IMR-90 (cell line): ENCODE data around the gene LNP1. TPM values are rescaled to one million over a fixed set of nuclear protein-coding genes. Genes with fewer than 3 reads are reported as not detected.

Experiments used
- ATAC-seq: fragments of 200-7000 bp; cut with Tn5 transposase; 2 replicates; pipeline ENCODE4 v1.9.1; 2020; ENCODE audit warnings: low read depth, mild to moderate bottlenecking, moderate library complexity
- BruUV-seq: library from RNA; stranded (reverse); fragments of 400-500 nt; replicated peaks from 2 replicates; lab custom pipeline; 2021; lab: Mats Ljungman, UMichigan
- CTCF ChIA-PET: fragments of 300-600 bp; formaldehyde crosslinking; extraction: SDS; loops from one replicate; lab custom pipeline; 2021; ENCODE audit warnings: antibody characterized with exemption; lab: Yijun Ruan, JAX
- POLR2A ChIA-PET: fragments of 300-600 bp; sonication (Branson Sonifier 250); formaldehyde crosslinking; loops from one replicate; lab custom pipeline; 2022; ENCODE audit warnings: antibody characterized with exemption; ENCODE audit not compliant: unreplicated experiment; lab: Charles Lee
- DNase-seq: peaks from one replicate; pipeline ENCODE4 v3.0.0; 2013
- H2AFZ ChIP-seq: replicated peaks from 2 replicates; pipeline ENCODE3; 2013; ENCODE audit warnings: low read length, mild to moderate bottlenecking; ENCODE audit not compliant: poor library complexity
- H2AK5ac ChIP-seq: 2 replicates; pipeline ENCODE4 v1.6.1; 2013; ENCODE audit warnings: low read depth, low read length, inconsistent platforms
- H2AK9ac ChIP-seq: replicated peaks from 2 replicates; pipeline ENCODE3; 2013; ENCODE audit warnings: mild to moderate bottlenecking, low read depth, low read length, moderate library complexity; ENCODE audit not compliant: poor library complexity
- H2BK120ac ChIP-seq: 2 replicates; pipeline ENCODE4 v1.6.1; 2013; ENCODE audit warnings: low read depth, low read length, inconsistent platforms
- H2BK15ac ChIP-seq: 3 replicates; pipeline ENCODE4 v1.6.1; 2013; ENCODE audit warnings: low read depth, low read length, inconsistent platforms
- H2BK20ac ChIP-seq: 2 replicates; pipeline ENCODE4 v1.6.1; 2013; ENCODE audit warnings: low read depth, mild to moderate bottlenecking, inconsistent platforms, low read length, moderate library complexity
- H2BK5ac ChIP-seq: 2 replicates; pipeline ENCODE4 v1.6.1; 2013; ENCODE audit warnings: mild to moderate bottlenecking, low read depth, low read length, inconsistent platforms; ENCODE audit not compliant: poor library complexity, severe bottlenecking
- H3K14ac ChIP-seq: replicated peaks from 2 replicates; pipeline ENCODE4 v1.6.1; 2013; ENCODE audit warnings: low read depth, low read length, inconsistent platforms
- H3K18ac ChIP-seq: 2 replicates; pipeline ENCODE4 v1.6.1; 2013; ENCODE audit warnings: low read depth, low read length, control low read depth
- H3K23ac ChIP-seq: 2 replicates; pipeline ENCODE4 v1.6.1; 2013; ENCODE audit warnings: low read depth, low read length, inconsistent platforms
- H3K27ac ChIP-seq: 2 replicates; pipeline ENCODE4 v1.5.1; 2013; ENCODE audit warnings: mild to moderate bottlenecking, control low read depth, low read length; ENCODE audit not compliant: insufficient read depth
- H3K27me3 ChIP-seq: 2 replicates; pipeline ENCODE4 v1.6.1; 2013; ENCODE audit warnings: low read length; ENCODE audit not compliant: control insufficient read depth, insufficient read depth
- H3K36me3 ChIP-seq: 2 replicates; pipeline ENCODE4 v1.6.1; 2013; ENCODE audit warnings: low read length, mixed read lengths; ENCODE audit not compliant: control insufficient read depth, insufficient read depth
- H3K4ac ChIP-seq: 2 replicates; pipeline ENCODE4 v1.6.1; 2013; ENCODE audit warnings: low read depth, low read length, inconsistent platforms
- H3K4me1 ChIP-seq: 2 replicates; pipeline ENCODE4 v1.6.1; 2013; ENCODE audit warnings: low read length, mixed read lengths; ENCODE audit not compliant: control insufficient read depth, insufficient read depth
- H3K4me2 ChIP-seq: 2 replicates; pipeline ENCODE4 v1.6.1; 2013; ENCODE audit warnings: low read depth, mild to moderate bottlenecking, control low read depth, low read length, moderate library complexity
- H3K4me3 ChIP-seq: 2 replicates; pipeline ENCODE4 v1.5.1; 2013; ENCODE audit warnings: low read depth, mild to moderate bottlenecking, control low read depth, low read length, moderate library complexity; ENCODE audit not compliant: insufficient read depth
- H3K56ac ChIP-seq: 2 replicates; pipeline ENCODE4 v1.6.1; 2013; ENCODE audit warnings: low read length, inconsistent platforms; ENCODE audit not compliant: insufficient read depth; ENCODE audit errors: extremely low read depth
- H3K79me1 ChIP-seq, 2 experiments: 2 replicates each; pipeline ENCODE4 v1.6.1; 2013; ENCODE audit warnings: low read length in 2 of 2, inconsistent platforms in 1 of 2, low read depth in 1 of 2
- H3K9ac ChIP-seq: 2 replicates; pipeline ENCODE4 v1.6.1; 2013; ENCODE audit warnings: low read depth, low read length, control low read depth
- H3K9me1 ChIP-seq: 2 replicates; pipeline ENCODE4 v1.6.1; 2013; ENCODE audit warnings: low read length, inconsistent platforms; ENCODE audit not compliant: insufficient read depth
- H3K9me3 ChIP-seq: 2 replicates; pipeline ENCODE4 v1.6.1; 2013; ENCODE audit warnings: low read length; ENCODE audit not compliant: control insufficient read depth, insufficient read depth
- H4K20me1 ChIP-seq: 2 replicates; pipeline ENCODE4 v1.6.1; 2013; ENCODE audit warnings: low read length, inconsistent platforms; ENCODE audit not compliant: insufficient read depth
- H4K5ac ChIP-seq: 2 replicates; pipeline ENCODE4 v1.6.1; 2013; ENCODE audit warnings: mild to moderate bottlenecking, low read depth, low read length, control low read depth
- H4K8ac ChIP-seq, 2 experiments: 2 replicates each; pipeline ENCODE4 v1.6.1; 2013; ENCODE audit warnings: low read depth in 2 of 2, low read length in 2 of 2, control low read depth in 1 of 2, inconsistent platforms in 1 of 2
- H4K91ac ChIP-seq: 2 replicates; pipeline ENCODE4 v1.6.1; 2013; ENCODE audit warnings: low read depth, low read length, inconsistent platforms; ENCODE audit not compliant: insufficient read depth
- MAFK ChIP-seq: IDR thresholded peaks from 2 replicates; pipeline ENCODE4 v1.6.1; 2012; ENCODE audit warnings: low read depth, low read length, improper control_type of control experiment
- MAZ ChIP-seq: IDR thresholded peaks from 2 replicates; pipeline ENCODE4 v1.6.1; 2012; ENCODE audit warnings: low read depth, mild to moderate bottlenecking, low read length, improper control_type of control experiment, moderate library complexity, borderline replicate concordance
- RAD21 ChIP-seq: IDR thresholded peaks from 2 replicates; pipeline ENCODE4 v1.6.1; 2012; ENCODE audit warnings: low read length, improper control_type of control experiment
- SMC3 ChIP-seq: fragments of 150-350 bp; IDR thresholded peaks from 2 replicates; pipeline ENCODE4 v1.6.1; 2016; ENCODE audit warnings: low read depth, mild to moderate bottlenecking, antibody characterized with exemption, low read length, moderate library complexity
- WGBS, 2 experiments: methylation state at CpG; one replicate each; pipeline versions ENCODE4 v1.1.5 to v1.1.7; 2013; ENCODE audit warnings: missing lambda C conversion rate in 2 of 2; ENCODE audit not compliant: insufficient read length in 1 of 2; ENCODE audit errors: extremely low coverage in 2 of 2; 5-methylcytosine and 5-hydroxymethylcytosine counted together
- dilution Hi-C: fragments of 300-500 bp; cut with HindIII; formaldehyde crosslinking; loops from one replicate; pipeline ENCODE4 v1.14.3; 2018; ENCODE audit warnings: low sequenced_read_pairs; ENCODE audit not compliant: unreplicated experiment
- in situ Hi-C: fragments of 300-500 bp; cut with MboI; formaldehyde crosslinking; loops from 3 replicates; pipeline ENCODE4 v1.14.3; 2019; ENCODE audit warnings: low sequenced_read_pairs, inconsistent platforms, mixed read lengths
- intact Hi-C: fragments of 100-400 bp; cut with micrococcal nuclease; formaldehyde crosslinking; loops from 2 replicates; pipeline ENCODE4 v1.10.0; 2022
- polyA plus RNA-seq, 3 experiments: library from polyadenylated mRNA; depleted of rRNA; stranded (reverse); fragments of >200 nt; gene quantifications; 2 replicates each; pipeline ENCODE4 v1.2.3, GENCODE V29; 2012; ENCODE audit warnings: low replicate concordance in 1 of 3
- total RNA-seq: library from RNA; depleted of rRNA; stranded (reverse); fragments of >200 nt; gene quantifications from 2 replicates; pipeline ENCODE4 v1.2.3, GENCODE V29; 2012

LNP1 gene
- total and polyA plus RNA-seq, 2 of the 4 experiments (the other 2 are of a cell fraction): 2.2 to 2.4 TPM

DNA sequence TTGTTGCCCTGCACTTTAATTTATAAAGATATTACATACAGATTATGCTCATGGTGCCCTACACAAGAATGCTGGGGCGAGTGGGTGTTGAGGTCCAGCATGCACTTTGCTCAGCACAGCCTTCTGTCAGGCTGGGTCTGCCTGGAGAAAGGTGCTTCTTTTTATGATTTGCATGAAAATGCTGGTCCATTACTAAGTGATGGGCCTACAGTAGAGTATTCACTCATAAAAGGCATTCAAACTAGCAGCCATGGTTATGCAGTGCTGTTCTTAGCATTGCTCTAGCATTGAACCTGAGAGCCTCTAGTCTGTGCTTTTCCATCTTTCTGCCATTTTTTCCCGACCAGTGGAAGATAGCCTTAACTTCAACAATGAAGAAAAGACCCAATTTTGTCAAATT lies 12.3 kb downstream of the LNP1 start:
- Histone ChIP-seq H3K36me3 (no peaks in the 10 kb centered on the region), H2AK9ac (no peak overlapping the region), H3K14ac (no peak overlapping the region), H4K8ac (no peak overlapping the region), H2AFZ (no peak overlapping the region), H3K4me2 (no peak overlapping the region), H3K79me1 (peaks cover 5% of the 10 kb centered on the region in 2 experiments), H2BK120ac (no peak overlapping the region), H3K23ac (no peak overlapping the region), H3K4me3 (no peak overlapping the region), H3K9ac (no peak overlapping the region), H3K9me3 (0 out of 2 replicates have a peak, but pooled peaks cover 2% of the 10 kb centered on the region), H2BK5ac (no peak overlapping the region), H3K9me1 (no peaks in the 10 kb centered on the region), H3K27me3 (no peaks in the 10 kb centered on the region), H3K4ac (no peak overlapping the region), H2AK5ac (no peak overlapping the region), H4K20me1 (no peaks in the 10 kb centered on the region), H3K18ac (no peak overlapping the region), H2BK20ac (no peak overlapping the region), H3K56ac (no peak overlapping the region), H4K5ac (no peak overlapping the region), H4K91ac (no peak overlapping the region), H2BK15ac (no peak overlapping the region), H3K4me1 (no peaks in the 10 kb centered on the region), H3K27ac (no peak overlapping the region)
- DNase-seq: no peak
- ChIA-PET CTCF (no interaction called here), POLR2A (no interaction called here)
- no TSS peak for BruUV-seq
- 80% methylated on average over 2 of the region's 2 CpGs; no CpG with 5 or more reads in 1 of the 2 experiments for WGBS, 2 experiments
- dilution Hi-C loops (no loop called here), in situ Hi-C loops (no loop called here), intact Hi-C loops (no loop called here)
- ATAC-seq: no peak
- TF ChIP-seq SMC3 (no peak), MAFK (no peak), RAD21 (no peak), MAZ (no peak)
